AG09319 (cell line): ENCODE measurements around the gene CRIP1.

ENCODE experiments used
- DNase-seq: peaks from one replicate; pipeline ENCODE4 v3.0.0-alpha.2; 2010; ENCODE audit warnings: low read depth; ENCODE audit errors: extremely low read depth
- TF ChIP-seq, protein P1 (sequence below): IDR thresholded peaks from 2 replicates; pipeline ENCODE4 v1.5.1; 2011; ENCODE audit warnings: low read depth, mild to moderate bottlenecking, inconsistent platforms, low read length, moderate library complexity

CRIP1 gene

DNA sequence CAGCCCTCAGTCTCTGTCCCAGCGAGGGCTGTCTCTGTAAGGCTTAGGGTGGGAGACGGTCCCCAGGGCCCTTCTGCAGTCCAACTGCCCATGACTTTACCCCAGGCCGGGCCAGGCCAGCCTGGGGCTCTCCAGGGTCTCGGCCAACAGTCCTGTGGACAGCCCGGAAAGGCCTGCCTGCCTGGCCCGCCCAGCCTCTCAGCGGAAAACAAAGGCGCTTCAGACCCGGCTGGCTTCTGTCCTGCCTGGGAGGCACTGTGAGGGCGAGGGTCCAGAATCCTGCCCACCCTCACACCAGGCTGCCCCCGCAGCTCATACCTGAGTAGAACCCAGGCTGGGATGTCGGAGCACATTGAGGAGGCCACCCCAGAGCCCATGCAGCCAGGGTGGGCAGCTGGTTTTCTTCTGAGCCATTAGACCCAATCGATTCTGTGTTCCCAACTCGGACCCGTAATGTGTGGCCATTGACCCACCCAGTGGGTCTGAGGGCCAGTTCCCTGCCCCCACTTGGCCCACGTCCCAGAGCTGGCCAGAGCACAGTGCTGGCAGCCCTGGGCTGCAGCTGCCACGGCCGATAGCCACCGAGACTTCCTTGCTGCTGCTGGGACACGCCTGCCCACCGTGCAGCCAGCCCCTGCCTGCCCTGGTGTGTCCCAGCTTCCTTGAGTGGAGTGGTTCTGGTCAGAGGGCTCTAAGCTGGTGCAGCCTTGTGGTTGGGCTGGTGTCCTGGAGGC, 10.4 kb upstream of the CRIP1 start:
- TF ChIP-seq, protein P1, sequence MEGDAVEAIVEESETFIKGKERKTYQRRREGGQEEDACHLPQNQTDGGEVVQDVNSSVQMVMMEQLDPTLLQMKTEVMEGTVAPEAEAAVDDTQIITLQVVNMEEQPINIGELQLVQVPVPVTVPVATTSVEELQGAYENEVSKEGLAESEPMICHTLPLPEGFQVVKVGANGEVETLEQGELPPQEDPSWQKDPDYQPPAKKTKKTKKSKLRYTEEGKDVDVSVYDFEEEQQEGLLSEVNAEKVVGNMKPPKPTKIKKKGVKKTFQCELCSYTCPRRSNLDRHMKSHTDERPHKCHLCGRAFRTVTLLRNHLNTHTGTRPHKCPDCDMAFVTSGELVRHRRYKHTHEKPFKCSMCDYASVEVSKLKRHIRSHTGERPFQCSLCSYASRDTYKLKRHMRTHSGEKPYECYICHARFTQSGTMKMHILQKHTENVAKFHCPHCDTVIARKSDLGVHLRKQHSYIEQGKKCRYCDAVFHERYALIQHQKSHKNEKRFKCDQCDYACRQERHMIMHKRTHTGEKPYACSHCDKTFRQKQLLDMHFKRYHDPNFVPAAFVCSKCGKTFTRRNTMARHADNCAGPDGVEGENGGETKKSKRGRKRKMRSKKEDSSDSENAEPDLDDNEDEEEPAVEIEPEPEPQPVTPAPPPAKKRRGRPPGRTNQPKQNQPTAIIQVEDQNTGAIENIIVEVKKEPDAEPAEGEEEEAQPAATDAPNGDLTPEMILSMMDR: no peak
- DNase-seq: no peak

DNA sequence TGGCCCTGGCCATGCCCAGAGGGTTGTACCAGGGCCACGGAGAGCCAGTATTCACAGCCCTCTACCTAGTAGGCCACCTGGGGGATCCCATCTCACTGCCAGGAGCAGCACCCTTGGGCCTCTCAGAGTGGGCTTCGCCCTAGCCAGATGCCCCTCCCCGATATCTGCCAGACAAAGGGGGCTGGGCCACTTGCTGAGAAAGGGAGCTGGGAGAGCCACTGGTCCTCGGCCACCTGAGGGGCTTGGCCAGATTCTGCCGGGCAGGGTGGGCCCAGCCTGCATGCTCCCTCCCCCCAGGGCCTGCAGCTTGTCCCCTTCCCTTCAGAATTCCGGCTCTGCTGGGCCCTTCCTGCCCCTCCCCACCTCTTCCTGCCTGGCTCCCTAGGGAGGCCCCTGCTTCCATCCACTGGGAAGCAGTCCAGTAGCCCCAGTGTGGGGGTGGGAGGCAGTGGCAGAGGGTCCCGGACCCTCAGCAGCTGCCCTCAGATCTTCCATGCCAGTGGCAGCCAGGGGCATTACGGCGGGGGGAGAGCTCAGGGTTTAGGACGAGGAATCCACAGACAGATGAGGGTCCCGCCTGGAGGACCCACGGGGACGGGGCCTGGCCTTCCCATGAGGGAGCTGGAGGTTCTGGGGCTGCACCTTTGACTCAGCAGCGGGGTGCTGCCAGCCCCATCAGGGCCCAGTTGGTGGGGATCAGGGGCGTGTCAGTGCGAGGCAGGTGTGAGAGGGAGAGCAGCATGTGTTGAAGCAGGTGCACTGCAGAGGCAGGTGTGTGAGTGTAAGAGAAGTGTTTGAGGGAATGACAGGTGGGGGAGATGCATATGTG, 9.6 kb upstream of the CRIP1 start:
- DNase-seq: no peak

DNA sequence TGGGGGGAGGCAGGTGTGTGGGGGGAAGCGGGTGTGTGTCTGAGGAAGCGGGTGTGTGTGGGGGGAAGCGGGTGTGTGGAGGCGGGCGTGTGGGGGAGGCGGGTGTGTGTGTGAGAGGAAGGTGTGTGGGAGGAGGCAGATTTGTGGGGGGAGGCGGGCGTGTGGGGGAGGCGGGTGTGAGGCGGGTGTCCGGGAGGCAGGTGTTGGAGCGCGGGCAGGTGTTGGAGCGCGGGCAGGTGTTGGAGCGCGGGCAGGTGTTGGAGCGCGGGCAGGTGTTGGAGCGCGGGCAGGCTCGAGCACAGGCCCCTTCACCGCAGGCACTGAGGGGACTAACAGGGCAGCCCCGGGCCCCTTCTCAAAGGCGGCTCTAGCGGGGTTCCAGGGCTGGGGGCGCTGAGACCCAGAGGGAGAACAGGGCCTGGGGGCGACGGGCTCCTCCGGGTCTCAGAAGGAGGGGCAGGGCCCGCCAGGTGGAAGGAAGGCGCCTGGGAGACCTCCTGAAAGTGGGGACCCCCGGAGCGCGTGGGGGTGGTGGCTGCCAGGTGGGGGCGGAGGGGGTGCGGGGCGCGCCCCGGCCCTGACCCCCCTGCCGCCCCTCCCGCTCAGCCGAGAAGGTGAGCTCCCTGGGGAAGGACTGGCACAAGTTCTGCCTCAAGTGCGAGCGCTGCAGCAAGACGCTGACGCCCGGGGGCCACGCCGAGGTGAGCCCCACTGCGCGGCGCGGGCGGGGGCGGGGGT, 8.9 kb upstream of the CRIP1 start:
- TF ChIP-seq, protein P1: no peak
- DNase-seq: no peak

More for the DNA sequence above, 9.6 kb upstream of the CRIP1 start:
- TF ChIP-seq, protein P1: no peak

DNA sequence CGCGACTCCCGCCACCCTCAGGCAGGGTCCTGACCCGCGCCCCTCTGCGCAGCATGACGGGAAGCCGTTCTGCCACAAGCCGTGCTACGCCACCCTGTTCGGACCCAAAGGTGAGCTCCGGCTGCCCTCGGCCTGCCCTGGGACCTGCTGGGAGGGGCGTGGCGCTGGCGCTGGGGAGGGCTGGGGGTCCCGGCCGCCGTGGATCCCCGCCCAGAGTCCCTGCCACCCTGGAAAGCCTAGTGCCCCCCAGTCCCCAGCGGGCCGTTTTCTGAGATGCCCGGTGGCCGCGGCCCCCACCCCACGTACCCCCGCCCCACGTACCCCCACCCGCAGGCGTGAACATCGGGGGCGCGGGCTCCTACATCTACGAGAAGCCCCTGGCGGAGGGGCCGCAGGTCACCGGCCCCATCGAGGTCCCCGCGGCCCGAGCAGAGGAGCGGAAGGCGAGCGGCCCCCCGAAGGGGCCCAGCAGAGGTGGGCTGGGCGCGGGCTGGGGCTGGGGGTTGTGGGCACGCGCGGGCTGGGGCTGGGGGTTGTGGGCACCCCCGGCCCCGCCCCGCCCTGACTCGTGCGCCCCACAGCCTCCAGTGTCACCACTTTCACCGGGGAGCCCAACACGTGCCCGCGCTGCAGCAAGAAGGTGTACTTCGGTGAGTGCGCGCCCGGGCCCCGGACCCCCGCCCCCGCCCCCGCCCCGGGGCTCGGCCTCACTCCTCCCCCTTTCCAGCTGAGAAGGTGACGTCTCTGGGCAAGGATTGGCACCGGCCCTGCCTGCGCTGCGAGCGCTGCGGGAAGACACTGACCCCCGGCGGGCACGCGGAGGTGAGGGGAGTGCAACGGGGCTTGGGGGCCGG, 8.1 kb upstream of the CRIP1 start:
- TF ChIP-seq, protein P1: no peak
- no peak for DNase-seq

DNA sequence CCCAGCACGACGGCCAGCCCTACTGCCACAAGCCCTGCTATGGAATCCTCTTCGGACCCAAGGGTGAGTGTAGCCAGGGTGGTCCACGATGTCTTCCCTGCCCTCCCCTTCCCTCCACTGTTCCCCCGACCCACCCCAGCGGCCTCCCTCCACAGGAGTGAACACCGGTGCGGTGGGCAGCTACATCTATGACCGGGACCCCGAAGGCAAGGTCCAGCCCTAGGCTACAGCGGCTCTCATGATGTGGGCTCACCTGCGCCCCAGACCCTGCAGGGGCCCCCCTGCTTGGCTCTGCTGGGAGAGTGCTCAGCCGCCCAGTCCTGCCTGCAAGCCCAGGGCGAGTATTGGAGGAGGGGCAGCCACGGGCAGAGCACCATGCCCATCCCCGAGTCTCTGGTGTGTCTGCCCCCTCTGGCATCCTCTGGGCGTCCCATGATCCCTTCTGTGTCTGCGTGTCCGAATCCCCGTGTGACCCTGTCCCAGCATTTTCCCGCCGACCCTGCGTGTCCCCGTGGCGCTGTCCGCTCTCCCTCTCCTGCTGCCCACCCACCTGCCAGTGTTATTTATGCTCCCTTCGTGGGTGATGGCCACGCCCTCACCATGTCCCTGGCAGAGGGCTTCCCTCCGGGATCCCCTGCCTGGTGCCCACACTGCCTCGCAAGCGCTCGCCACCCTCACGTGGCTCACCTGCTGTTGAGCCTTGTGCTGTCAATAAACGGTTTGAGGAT, 7.1 kb upstream of the CRIP1 start:
- TF ChIP-seq, protein P1: no peak

DNA sequence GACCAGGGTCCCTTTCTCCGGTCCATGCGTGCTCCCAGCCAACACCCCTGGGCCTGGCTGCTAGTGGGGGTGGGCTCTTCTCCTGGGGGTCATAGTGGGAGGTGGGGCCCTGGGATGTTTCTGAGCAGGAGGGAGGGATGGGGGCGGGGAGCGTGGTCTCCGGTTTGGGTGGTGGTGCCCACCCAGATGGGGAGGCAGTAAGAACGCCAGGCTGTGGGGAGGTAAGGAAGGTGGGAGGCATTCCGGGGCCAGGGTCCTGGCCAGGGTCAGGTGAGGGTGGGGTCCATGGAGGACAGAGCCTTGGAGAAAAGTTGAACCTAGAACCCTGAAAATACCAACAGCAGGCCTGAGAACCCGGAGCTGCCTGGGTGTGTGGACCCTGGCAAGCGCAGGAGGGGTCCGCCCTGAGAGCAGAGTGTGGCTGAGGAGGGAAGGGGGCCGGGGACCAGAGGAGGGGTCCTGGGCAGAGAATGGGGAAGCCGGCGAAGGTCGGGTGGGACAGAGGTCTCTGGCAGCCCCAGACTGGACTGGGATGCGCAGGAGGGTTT, 6.4 kb upstream of the CRIP1 start:
- no peak for DNase-seq
- TF ChIP-seq, protein P1: no peak

More for the DNA sequence above, 7.1 kb upstream of the CRIP1 start:
- no peak for DNase-seq
